GM23338 (cell line): ENCODE results near the gene BARX2.

ENCODE experiments used
- CREB1 ChIP-seq: fragments of 250-450 bp; sonication (Bioruptor Pico); IDR thresholded peaks from 2 replicates; pipeline ENCODE4 v1.5.0; 2020; ENCODE audit warnings: low read depth, mild to moderate bottlenecking, moderate library complexity
- EZH2 ChIP-seq: fragments of 200-600 bp; sonication (generic); IDR thresholded peaks from one replicate; pipeline ENCODE4 v1.8.0; 2017; ENCODE audit warnings: antibody characterized with exemption, mild to moderate bottlenecking, low read depth; ENCODE audit not compliant: unreplicated experiment
- POLR2AphosphoS5 ChIP-seq: IDR thresholded peaks from 2 replicates; pipeline ENCODE4 v1.6.1; 2016; ENCODE audit warnings: antibody characterized with exemption, low read depth
- TF ChIP-seq, protein P1 (sequence below), 2 experiments: fragments of 200-600 bp in 1 of 2; sonication (generic) in 1 of 2; conservative IDR thresholded peaks; 2 replicates each; pipeline versions ENCODE4 v1.5.1 to v1.6.1; 2016 to 2017; ENCODE audit warnings: antibody characterized with exemption in 2 of 2, low read depth in 2 of 2, mild to moderate bottlenecking in 2 of 2, moderate library complexity in 1 of 2

DNA sequence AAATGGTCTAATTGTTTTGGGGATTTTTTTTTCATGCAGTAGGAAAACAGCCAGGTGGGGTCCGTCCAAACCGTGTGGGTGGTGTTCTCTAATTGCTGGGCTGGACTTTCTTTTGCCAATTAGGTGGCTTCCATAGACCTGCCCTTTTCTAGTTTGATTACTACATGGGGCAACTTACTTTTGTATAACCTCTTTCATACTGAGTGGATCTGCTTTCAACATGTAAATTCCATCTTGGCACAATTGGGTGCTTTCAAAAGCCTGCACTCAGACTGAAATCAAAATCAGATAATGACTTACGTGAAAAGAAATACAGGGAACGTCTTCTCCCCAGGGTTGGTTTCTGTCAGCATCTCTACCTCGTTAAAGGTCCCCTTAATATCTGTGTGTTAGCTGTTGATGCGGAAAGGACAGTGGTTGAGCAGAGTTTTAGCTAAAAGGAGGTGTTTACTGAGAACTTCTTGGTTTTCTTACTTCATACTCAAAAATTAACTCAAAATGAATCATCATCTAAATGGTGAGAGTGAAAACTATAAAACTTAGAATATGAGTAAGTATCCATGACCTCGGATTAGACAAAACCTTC is 72.1 kb downstream of the BARX2 start:
- no peak for TF ChIP-seq EZH2
- TF ChIP-seq CREB1 (CRISPR knock-in tag), result no peak
- no peak for TF ChIP-seq POLR2AphosphoS5
- TF ChIP-seq, protein P1, sequence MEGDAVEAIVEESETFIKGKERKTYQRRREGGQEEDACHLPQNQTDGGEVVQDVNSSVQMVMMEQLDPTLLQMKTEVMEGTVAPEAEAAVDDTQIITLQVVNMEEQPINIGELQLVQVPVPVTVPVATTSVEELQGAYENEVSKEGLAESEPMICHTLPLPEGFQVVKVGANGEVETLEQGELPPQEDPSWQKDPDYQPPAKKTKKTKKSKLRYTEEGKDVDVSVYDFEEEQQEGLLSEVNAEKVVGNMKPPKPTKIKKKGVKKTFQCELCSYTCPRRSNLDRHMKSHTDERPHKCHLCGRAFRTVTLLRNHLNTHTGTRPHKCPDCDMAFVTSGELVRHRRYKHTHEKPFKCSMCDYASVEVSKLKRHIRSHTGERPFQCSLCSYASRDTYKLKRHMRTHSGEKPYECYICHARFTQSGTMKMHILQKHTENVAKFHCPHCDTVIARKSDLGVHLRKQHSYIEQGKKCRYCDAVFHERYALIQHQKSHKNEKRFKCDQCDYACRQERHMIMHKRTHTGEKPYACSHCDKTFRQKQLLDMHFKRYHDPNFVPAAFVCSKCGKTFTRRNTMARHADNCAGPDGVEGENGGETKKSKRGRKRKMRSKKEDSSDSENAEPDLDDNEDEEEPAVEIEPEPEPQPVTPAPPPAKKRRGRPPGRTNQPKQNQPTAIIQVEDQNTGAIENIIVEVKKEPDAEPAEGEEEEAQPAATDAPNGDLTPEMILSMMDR (conservative IDR thresholded peaks at IDR 0.05; ENCODE audit: low read depth in 2 of 2), result no peak
